Cardiac muscle cell (in vitro differentiated cells and primary cell): Measurements from ENCODE around the gene TMEM178A. TPM values are rescaled to one million over a fixed set of nuclear protein-coding genes. Genes with fewer than 3 reads are reported as not detected.

Experiments
- DNase-seq, 2 donors: peaks; one replicate each; pipeline versions ENCODE4 v3.0.0 to v3.0.0-alpha.2; 2010 to 2017; ENCODE audit warnings: low read depth in 1 of 2, low spot score in 1 of 2
- H3K27ac ChIP-seq: fragments of 200-600 bp; sonication (generic); 2 replicates; pipeline ENCODE4 v1.5.1; 2016
- H3K27me3 ChIP-seq: fragments of 200-600 bp; sonication (generic); 2 replicates; pipeline ENCODE4 v1.6.0; 2016; ENCODE audit warnings: control low read depth
- H3K36me3 ChIP-seq: fragments of 200-600 bp; sonication (generic); 2 replicates; pipeline ENCODE4 v1.5.1; 2016; ENCODE audit warnings: control low read depth
- H3K4me1 ChIP-seq: fragments of 200-600 bp; sonication (generic); 2 replicates; pipeline ENCODE4 v1.8.1; 2017; ENCODE audit warnings: low read depth, mild to moderate bottlenecking, mixed run types
- H3K4me3 ChIP-seq: fragments of 200-600 bp; sonication (generic); 2 replicates; pipeline ENCODE4 v1.5.1; 2016; ENCODE audit warnings: mild to moderate bottlenecking
- H3K9me3 ChIP-seq: fragments of 200-600 bp; sonication (generic); 2 replicates; pipeline ENCODE4 v1.5.1; 2017; ENCODE audit warnings: low read depth, mild to moderate bottlenecking, control low read depth
- CTCF ChIP-seq: IDR thresholded peaks from 2 replicates; pipeline ENCODE4 v1.5.1; 2012; ENCODE audit warnings: low read depth, mild to moderate bottlenecking, low read length
- polyA plus RNA-seq: library from polyadenylated mRNA; unstranded; fragments of >200 nt; fragmentation: Nextera tagmentation; extraction: Ambion mirVana; gene quantifications from 2 replicates; pipeline ENCODE4 v1.2.1, GENCODE V29; 2016
- total RNA-seq: library from RNA; depleted of rRNA; stranded (reverse); fragments of >200 nt; gene quantifications from 2 replicates; pipeline ENCODE4 v1.2.3, GENCODE V29; 2016

TMEM178A gene
- total and polyA plus RNA-seq, 2 experiments from 2014 or later: 13.4 to 22.5 TPM

GRCh38 chr2:39757156-39757555 is 91.4 kb downstream of the TMEM178A start:
- no peak for DNase-seq
- no peak for TF ChIP-seq CTCF
- Histone ChIP-seq H3K27me3 (no peaks in the 10 kb centered on the region), H3K36me3 (peaks cover 26% of the 10 kb centered on the region), H3K9me3 (no peaks in the 10 kb centered on the region), H3K27ac (no peak overlapping the region), H3K4me1 (no peaks in the 10 kb centered on the region), H3K4me3 (no peak overlapping the region)

- no peak for DNase-seq
- no peak for TF ChIP-seq CTCF
- peaks cover 7% of the 10 kb centered on the region for H3K36me3 ChIP-seq
- H3K4me3 ChIP-seq: no peak overlapping the region
- H3K9me3 ChIP-seq: no peaks in the 10 kb centered on the region
- H3K4me1 ChIP-seq: no peaks in the 10 kb centered on the region
- no peak overlapping the region for H3K27ac ChIP-seq
- H3K27me3 ChIP-seq: no peaks in the 10 kb centered on the region
Observed at GRCh38 chr2:39762448-39762847, 96.7 kb downstream of the TMEM178A start.

Other genes starting within 250 kb of the TMEM178A start
- 43.5 and 56.7 TPM in 2 replicates for gene MAP4K3, start 228.6 kb upstream of the TMEM178A start, total RNA-seq
- 29.2 and 34.6 TPM in 2 replicates for gene MAP4K3, start 228.6 kb upstream of the TMEM178A start, polyA plus RNA-seq
- gene THUMPD2, start 113.3 kb downstream of the TMEM178A start, total RNA-seq: 7.0 and 8.4 TPM in 2 replicates
- 11.8 and 12.1 TPM in 2 replicates for gene THUMPD2, start 113.3 kb downstream of the TMEM178A start, polyA plus RNA-seq